HG03025 (cell line): ENCODE results near the gene MAP3K7.
A peak's percentile ranks its signal among the peaks of the same experiment; 100 is the strongest.

Experiments
- ATAC-seq: cut with Tn5 transposase; IDR thresholded peaks from one replicate; pipeline ENCODE4 v1.9.1; 2021; ENCODE audit warnings: mild to moderate bottlenecking, moderate library complexity; ENCODE audit not compliant: unreplicated experiment, low FRiP score

The MAP3K7 gene

DNA sequence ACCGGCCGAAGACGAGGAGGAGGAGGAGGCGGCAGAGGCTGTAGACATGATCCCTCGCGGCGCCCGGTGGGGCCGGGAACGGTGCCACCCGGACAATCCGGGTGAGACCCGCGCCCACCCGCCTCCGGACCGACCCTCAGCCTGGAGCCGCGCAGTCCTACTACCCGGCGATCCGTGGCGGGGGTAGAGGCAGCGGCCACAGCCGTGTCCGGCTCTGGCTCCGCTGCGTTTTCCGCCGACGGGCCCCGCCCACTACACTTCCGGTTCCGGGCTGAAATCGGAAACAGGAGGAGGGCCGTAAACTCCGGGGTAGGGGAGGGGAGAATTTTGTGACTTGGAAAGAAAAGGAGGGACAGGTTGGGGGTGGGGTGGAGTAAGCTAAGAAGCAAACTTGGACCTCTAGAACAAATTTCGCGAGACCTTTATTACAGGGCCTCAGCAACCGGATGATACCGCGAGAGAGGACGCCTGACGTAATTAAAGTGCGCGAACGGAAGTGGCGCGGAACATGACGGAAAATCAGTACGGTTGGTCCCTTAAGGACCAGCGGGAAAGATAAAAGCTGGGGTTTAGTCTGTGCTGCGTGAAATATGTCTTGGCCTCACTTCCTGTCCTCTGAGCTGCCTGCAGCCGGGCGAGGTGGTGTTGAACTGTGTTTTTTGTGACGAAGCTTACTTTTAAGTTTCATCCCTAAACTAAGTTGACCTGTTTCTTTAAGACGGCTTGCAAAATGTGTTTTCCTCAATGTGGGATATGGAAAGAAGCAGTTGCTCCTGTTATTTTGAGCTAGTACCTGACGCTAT lies at the start of gene MAP3K7:
TSS of gene MAP3K7 (minus strand) at position 237 of the 803 bp plus-strand sequence. CDS start at position 48, 189 bp downstream.
- ATAC-seq, result peak; percentile 89

DNA sequence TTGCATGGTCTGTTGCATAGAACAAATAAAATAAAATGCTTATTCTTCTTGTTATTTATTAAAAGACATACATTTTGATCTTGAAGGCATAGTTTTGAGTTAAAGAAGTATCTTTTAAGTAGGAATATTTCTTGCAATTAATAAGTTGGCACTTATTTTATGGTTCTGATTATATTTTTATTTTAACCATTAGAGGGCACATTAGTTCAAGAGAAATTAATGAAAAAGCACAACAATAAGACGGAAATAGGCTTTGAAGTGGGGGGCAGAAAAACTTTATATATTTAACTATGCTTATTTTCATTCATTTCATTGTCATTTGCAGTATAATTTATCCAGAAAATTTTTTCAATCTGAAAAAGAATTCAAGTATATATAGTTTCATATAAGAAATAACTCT lies 44.2 kb upstream of the MAP3K7 start:
- ATAC-seq, result no peak

DNA sequence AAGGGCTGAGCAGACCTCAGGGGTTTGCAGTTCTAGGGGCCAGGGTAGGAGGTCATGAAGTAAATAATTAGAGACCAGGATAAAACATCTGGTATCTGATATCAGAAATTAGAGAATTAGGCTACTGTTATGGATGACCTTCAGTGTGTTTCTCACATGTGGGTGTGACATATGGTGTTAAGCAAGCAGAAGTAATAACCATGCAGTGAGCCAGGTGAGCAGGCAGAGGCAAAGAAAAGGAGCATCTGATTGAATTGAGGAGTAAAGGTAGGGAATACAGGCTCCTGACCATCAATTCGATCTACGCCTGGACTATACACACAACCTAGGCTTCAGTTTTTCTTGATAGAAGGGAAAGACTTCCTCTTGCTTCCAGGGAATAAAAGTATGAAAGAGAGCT lies 34.7 kb upstream of the MAP3K7 start:
- ATAC-seq, result no peak

DNA sequence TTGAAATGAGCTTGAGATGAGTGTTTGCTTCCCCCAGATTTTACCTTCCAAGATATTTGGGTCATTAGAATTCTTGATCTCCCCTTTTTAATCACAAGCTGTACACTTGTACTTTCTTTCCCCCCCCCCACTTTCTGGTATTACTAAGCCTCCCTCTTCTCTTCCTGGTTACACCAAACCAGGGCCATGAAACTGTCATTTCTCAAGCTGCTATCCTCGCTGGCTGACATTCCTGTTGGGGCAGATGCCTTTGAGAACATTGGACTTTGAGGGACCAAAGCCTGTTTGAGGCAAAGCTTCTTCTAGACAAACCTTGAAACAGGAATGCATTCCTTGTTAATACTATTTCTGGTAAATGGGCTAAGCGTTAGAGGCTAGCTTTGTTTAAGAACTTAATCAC lies 32.3 kb upstream of the MAP3K7 start:
- ATAC-seq, result no peak

DNA sequence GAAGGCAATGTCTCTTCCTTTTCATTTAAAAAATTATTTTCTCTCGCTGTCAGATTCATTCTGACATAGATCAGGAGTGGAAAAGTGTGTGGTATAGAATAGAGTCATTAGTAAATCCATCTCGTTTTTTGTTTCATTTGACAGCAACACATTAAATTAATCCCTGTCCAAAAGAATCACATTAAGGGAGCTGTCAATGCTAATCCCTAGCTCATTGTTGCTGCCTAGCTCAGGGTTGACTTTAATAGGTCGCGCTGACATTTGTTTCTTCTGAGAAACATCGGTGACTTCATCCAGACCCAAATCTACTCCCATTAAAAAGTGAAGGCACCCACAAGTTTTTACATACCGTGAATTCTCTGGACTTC lies 25.4 kb upstream of the MAP3K7 start:
- no peak for ATAC-seq

DNA sequence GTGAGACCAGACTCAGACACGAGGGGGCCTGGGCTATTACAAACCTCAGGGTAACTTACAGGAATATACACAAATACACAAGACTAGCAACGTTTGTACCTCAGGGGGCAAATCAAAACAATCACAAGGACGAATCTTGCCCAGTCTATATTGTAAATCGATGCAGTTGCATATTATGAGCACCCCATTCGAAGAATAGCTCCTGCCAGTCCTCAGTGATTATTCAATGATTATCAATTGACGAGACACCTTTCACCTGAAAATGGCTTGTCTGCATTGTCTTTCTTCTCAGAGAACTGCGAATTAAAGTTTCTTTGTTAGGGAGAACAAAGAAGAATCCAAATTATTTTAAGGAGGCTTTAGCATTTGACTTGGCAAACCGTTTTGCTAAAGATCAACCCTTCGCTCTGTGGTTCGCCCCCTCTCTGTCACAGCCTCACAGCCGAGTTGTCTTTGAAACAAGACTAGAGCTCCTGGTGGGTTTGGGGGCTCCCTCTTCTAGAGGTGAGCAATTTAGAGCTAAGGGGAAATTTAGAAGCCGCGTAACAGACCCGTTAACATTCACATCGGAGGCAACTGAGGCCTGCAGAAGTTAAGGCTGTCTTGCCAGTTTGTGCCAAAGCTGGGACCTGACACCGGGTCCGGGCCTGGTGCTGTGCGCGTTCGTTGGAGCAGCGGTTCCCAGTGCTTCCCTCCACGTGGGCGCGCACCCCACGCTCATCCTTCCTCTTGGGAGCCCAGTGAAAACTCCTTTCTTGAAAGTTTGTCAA lies 24.9 kb upstream of the MAP3K7 start:
- no peak for ATAC-seq

DNA sequence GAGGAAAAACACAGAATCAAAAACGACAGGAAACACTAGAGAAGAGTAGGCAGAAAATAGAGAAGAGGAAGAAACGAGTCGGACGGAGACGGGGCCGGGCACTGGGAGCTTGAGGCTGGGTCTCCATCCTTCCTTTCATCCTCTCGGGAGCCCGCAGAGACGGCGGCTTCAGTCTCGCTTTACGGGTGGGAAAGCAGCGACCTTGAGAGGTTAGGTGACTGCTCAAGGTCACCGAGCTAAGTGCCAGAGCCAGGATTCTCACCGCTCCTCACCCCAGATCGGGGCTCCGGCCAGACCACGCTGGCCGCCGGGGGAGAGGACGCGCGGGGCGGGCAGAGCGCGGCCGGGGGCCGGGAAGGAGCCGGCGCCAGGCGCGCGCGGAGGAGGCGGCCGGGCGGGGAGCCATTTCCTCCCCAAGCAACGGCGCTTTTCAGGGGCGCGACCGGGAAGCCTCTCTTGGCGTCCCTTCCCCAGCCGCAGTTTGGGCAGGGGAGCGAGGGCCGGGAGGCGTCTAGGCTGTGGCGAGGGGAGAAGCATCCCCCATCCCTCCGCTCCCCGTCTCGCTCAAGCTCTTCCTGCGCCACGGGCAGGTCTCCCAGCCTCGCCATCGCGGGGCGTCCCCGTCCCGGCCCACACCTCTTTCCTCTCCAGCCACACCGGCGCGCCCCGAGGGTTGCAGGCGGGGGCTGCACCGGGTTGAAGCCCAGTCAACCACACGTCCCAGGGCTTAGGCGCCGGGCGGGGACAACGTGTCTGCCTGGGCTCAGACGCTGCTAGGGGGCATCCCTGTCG lies 24.1 kb upstream of the MAP3K7 start:
- ATAC-seq, result peak; percentile 69

DNA sequence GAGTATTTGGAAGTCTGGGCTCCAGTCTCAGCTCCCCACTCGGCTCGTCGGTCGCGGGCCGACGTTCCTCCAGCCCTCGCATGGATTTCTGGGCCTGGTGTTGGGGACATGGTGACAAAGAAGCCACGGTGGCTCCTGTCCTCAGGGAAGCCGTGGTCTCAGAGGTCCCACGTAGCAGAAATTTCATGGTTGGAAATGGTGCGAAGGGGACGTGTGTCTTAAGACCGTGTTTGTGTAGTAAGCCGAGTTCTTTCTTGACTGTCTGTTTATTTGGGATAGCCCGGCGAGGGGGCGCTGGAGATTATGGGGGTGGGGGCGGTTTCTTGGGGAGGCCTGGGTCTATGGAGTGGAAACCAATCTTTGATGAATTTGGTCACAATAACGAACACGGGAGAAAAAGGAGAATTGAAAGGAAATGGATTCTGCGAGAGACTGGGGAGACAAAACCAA lies 23.5 kb upstream of the MAP3K7 start:
- no peak for ATAC-seq

DNA sequence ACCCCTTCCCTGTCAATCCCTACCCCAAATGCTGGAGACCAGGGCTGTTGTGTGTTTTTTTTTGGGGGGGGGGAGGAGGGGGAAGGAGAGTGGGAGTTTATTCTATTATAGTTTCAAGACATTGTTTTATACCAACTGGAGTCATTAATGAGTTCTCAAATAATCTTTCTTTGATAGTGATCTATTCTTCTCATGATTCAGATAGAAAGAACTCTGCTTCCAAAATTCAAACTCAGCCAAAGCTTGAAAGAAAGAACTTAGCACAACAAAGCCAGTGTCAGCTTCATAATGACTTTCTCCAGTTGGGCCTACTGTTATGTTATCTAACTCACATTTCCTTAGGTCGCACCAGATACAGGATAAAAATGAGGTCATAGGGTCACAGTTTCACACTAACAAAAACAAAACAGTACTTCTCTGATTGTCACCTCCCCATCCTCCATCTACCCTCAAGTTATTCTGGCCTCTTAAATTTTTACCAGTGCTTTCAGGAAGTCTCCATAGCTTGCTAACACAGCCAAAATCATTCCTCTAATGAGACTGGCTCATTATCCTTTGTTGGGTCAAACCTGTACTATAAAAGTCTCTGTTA lies 19.0 kb upstream of the MAP3K7 start:
- no peak for ATAC-seq

DNA sequence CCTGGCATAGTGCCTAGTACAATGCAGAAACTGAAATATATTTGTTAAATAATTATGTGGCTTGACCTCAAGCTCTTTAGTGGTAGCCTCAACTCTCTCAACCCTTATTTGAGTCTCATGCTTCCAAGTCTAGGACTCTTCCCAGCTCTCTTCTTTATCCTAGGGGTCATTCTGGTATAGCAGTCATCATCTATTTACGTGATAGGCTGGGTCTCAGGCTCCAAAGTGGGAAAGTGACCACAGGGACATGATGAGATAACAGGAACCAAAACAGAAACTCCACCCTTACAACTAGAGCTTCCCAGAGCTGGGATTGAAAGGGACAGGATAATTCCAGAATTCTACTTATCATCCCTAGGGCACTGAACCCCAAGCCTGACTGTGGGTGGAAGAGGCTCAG lies 17.7 kb upstream of the MAP3K7 start:
- no peak for ATAC-seq

DNA sequence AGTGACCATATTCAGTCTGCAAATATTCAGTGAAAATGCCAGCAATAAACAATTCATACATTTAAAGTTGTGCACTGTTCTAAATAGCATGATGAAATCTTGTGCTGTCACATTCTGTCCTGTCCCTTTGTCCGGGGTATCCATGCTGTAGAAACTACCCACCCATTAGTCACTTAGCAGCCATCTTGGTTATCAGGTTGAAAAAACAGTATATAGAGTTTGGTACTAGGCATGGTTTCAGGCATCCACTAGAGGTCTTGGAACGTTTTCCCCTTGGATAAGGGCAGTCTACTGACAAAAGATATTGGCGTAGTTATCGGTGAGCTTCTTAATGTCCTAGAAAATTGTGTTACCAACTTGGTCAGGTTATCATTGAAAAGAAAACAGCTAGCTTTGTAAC lies 12.3 kb upstream of the MAP3K7 start:
- ATAC-seq, result no peak

DNA sequence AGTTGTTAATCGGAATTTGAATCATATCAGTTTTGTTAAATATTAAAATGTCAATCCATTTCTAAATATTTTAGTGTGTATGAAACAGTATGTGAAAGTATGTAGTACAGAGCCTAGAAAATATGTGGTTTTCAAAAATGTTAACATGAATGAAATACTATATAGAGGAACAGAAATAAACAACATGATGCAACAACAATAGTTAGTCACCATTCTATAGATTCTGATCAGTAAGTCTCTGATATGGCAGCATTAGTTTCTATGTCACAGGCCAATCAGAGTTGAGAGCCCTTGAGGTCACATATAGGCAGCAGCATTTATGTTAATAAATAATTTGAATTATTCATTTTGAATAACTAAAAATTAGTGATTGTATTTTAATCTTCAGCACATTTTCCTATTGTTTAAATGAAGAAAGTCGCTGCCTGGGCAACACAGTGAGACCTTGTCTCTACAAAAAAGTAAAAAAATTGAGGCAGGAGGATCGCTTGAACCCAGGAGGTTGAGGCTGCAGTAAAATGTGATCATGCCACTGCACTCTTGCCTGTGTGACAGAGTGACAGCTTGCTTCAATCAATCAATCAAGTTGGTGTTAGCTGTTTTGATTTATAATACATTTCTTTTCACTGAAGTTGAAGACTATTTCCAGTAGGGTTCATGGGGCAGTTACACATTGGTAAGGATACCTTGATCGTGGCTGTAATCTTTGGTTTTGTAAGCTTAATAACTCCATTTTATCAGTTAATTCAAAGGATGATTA lies 11.5 kb upstream of the MAP3K7 start:
- ATAC-seq, result no peak

DNA sequence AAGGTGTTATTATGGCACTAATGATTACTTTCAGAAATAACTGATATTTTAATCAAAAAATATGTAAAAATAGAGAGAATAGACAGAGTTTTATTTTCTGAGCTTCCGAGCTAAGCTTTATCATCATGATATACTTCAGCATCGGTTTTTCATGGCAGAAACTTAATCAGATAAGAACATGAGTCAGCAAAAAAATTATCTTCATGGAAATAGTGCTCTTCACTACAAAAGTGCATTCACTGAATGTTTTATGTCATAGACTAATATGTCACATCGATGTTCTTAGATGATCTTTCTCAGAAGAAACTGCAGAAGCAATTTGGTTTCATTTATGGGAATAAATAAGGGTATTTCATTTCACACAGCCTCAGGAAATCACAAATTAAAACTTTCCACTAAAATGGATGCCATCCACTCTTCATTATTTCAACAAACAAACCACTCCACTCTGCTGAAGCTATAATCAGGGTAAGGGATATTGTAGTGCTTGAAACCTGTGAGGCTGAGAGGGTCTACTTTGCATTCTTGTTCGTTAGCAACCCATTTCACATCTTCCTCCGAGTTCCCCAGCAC lies 10.2 kb upstream of the MAP3K7 start:
- ATAC-seq, result no peak

DNA sequence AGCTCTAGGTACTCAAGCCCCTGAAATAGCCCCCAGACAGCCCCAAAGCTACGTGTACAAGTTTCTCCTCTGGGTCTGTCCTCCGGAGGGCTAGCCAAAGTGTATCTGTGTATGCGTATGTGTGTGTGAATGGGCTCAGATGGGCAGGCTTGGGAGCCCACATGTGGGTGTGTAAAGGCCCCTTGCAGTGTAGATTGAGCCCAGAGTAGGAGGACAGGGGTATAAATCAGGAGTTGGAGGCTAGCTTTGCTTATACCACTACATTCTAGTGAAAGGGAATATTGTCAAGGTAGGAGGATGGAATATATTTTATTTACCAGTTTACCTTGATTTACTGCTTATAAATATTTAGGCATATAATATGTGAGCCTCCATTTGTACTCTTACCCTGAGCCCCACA lies 9.0 kb upstream of the MAP3K7 start:
- ATAC-seq, result no peak

DNA sequence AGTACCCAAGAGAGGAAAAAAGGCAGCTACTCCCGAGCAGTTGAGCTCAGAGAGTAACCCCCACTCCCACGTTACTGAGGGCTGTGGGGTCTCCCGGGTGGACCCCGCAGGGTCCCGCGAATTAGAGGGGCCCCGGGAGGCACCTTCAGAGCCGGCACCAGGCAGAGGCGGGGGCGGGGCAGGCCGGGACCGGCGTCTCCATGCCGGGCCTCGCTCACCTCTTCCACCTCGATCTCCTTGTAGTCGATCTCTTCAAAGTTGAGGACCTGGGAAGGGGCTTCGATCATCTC lies 381 bp downstream of the MAP3K7 start:
- ATAC-seq, result peak; percentile 19

DNA sequence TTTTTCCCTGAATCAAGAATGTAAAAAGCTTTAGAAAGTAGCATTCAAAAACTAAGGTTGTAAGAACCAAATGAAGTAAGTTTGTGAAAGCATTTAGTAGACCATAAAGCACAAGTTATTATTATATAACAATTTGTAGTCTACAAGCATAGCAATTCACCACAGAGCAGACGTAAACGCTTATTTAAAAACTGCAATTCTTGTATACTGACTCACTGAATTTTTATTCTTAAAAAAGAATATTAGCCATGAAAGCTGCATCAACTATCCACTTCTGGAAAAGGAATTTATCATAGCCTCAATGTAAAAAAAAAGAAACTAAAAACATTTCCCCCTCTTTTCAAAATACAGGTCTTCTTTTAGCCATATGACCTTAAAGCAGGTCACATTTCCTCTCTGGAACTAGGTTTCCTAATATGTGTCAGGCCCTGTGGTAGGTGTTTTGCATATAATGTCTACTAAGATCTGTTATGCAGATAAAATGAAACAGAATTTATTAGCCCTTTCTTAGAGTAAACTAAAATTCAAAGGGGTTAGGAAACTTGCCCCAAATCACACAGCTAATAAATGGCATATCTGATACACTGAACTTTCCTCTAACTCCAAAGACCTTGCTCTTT lies 2.1 kb downstream of the MAP3K7 start:
- no peak for ATAC-seq

DNA sequence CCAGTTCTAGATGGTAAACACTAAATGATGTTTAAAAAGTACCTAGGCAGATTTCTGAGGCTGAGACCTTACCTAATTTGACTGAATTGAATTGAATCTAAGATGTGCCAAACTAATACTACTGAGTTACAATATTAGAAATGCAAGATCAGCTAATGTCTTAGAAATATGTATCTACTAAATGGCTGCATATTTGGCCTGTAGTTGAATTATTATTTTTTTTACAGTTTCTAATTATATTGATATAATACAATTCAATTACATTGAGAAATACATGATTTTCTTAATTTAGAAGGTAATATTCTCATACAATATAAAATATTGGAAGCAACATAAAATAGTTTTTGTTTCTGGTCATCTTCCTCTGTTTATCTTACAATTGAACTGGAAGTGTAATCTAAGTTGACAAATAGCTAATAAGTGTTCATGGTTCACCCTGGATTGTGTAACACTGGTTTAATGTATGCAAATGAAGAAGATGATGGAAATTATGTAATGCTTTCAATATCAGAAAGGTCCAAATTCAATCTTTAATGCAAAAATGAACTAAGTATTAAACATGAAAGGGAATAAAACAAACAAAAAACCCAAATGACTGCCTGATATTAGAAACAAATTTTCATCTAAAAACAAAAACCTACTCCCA lies 2.9 kb downstream of the MAP3K7 start:
- ATAC-seq, result no peak

DNA sequence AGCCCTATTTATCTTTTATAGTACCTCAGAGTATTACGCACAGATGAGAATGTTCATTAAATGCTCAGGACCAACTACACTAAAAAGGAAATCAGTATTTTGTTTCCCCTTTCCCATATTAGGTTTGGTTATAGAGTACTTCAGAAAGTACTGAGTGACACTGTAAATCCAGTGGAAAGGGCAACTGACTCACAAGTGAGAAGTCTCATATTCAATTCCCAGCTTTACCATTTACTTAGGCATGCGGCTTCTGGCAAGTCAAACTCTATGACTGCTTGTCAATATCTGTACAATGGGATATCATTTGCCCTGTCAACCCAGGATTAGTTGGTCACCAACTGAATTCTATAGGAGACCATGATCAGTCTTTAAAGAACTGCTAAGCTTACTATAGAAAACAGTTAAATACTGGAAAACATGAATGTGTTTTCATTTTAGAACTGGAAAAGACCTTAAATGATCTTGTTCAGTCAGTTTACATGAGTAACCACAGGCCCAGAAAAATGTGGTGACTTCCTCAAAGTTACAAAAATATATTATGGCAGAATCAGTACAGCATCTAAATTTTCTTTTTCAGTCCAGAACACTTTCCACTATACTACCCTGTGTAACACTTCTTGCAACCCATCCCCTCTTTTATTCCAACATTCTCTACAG lies 3.6 kb downstream of the MAP3K7 start:
- ATAC-seq, result no peak
